Thyroid gland (tissue), 4 donors: ENCODE measurements around the gene ZNF454.
A peak's percentile ranks its signal among the peaks of the same experiment; 100 is the strongest.

Experiments
- POLR2A ChIP-seq, 2 donors: fragments of 450-650 bp; IDR thresholded peaks; one replicate each; pipeline ENCODE4 v1.6.1; 2017; ENCODE audit warnings: antibody characterized with exemption in 2 of 2, mild to moderate bottlenecking in 2 of 2, moderate library complexity in 1 of 2
- TF ChIP-seq, protein P1 (sequence below), 6 experiments: fragments of 200-600 bp in 3 of 6; fragments of 450-650 bp in 3 of 6; sonication (generic) in 3 of 6; IDR thresholded peaks; one replicate each; pipeline ENCODE4 v1.5.1; 2016 to 2019; ENCODE audit warnings: antibody characterized with exemption in 6 of 6, mild to moderate bottlenecking in 2 of 6, inconsistent platforms in 1 of 6, moderate library complexity in 1 of 6

DNA sequence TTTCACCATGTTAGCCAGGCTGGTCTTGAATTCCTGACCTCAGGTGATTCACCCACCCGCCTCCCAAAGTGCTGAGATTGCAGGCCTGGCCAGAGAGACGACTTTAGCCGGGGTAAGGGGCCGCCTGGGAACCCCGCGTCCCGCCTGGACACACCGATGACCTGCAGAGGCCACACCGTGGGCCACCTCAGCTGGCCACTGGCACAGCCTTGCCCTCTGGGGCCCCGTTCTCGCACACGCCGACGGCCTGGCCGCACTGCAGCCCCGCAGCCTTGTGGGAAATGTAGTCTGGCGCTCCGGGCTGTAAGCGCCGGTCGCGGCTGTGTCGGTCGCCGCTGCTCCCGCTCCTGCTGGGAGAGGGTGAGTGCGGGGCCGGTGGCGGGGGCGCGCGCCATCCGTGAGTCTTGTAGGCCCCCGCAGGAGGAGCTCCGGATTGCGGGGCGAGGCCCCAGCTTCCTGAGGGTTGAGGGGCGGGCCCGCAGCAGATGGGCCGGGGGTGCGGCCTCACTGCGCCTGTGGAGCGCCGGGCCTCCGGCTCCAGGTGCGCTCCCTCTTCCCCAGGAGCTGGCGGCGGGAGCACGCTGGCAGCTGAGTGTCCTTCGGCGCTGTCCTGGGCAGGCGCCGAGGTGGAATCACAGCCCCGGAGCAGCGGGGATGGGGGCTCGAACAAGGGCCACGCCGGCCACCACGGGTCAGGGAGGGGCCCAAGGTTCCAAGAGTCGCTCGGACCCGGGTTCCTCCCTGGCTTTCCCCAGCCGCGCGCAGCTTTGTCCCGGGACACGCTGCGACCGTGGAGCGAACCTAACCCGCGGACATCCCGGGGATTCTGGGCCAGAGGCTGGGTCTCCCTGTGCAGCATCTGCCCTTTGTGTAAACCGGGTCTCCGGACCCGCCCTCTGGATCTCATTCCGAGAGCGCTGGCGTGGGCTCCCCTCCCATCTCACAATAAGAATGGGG is 45.1 kb upstream of the ZNF454 start, which contains the start of gene ZFP2:
- TF ChIP-seq, protein P1, sequence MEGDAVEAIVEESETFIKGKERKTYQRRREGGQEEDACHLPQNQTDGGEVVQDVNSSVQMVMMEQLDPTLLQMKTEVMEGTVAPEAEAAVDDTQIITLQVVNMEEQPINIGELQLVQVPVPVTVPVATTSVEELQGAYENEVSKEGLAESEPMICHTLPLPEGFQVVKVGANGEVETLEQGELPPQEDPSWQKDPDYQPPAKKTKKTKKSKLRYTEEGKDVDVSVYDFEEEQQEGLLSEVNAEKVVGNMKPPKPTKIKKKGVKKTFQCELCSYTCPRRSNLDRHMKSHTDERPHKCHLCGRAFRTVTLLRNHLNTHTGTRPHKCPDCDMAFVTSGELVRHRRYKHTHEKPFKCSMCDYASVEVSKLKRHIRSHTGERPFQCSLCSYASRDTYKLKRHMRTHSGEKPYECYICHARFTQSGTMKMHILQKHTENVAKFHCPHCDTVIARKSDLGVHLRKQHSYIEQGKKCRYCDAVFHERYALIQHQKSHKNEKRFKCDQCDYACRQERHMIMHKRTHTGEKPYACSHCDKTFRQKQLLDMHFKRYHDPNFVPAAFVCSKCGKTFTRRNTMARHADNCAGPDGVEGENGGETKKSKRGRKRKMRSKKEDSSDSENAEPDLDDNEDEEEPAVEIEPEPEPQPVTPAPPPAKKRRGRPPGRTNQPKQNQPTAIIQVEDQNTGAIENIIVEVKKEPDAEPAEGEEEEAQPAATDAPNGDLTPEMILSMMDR (IDR thresholded peaks at IDR 0.05), result no peak
- TF ChIP-seq POLR2A (IDR thresholded peaks at IDR 0.05), result peak in 1 of 2 donors; percentile 50
